ENCODE data around the gene DHX8.
"Not testable (repeated sequence)": the region's sequence is repeated elsewhere in the genome, so short reads cannot be mapped to it uniquely, and the experiment has no call there.

Gene DHX8

DNA sequence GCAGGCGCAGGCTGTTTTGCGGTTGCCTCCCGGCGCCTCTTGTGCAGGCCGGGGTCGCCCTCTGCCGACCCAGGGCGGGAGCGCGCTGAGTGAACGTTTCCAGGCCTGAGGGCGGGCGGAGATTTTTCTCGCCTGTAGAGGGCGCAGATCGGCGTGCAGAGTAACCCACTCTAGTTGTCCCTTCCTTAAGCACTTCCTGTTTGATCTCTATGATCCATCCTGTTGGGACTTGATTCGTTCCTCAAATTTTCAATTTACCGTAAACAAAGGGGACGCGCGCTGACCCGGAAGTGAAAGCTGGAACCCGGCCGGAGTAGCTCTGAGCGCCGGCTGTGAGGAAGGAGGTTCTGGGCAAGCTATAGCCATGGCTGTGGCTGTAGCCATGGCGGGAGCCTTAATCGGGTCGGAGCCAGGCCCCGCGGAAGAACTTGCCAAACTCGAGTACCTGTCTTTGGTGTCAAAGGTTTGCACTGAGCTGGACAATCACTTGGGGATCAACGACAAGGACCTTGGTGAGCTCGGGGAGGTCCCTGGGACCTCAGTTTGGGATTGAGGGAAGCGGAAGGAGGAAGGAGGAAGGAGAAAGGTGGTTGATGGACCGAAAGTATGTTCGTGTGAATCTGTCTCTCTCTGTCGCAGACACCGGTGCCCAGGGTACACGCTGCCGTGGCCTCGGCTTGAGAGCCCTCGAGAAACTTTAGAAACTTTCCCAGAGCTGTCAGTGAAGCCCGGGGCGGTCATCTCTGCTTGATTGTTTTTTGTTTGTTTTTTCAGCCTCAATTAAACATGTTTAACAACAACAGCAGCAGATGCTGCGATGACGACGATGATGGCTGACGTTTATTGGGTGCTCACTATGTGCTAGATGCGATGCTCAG, at the start of gene DHX8:
Gene DHX8, plus strand, starts transcription at position 302 of the 878 bp plus-strand sequence. Its CDS starts 63 bp downstream, at position 365.
- DNase-seq = peak; percentile 98 to 99 (median 99)

DNA sequence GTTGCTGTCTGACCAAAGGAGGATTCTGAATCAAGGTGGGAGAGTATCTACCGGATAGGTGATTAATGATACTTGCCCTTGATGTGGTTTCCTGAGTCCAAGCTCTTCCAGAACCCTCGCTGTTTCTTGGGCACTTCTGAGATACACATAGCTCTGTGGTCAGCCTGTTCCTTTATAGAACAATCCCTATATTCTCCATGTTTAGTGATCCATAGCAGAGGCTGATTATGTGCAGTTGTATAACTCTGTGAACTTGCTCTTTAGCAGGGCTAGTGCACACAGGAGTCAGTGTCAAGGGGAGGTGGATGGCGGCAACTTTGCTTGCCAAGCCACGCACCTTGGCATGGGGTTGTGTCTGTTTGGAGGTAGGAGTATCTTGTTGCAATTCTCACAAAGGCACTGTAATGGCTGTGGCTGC, 48.9 kb upstream of the DHX8 start:
- DNase-seq = no peak

- no peak for DNase-seq
These were observed 46.0 kb upstream of the DHX8 start for GRCh38 chr17:43437756-43438155.

GRCh38 chr17:43438626-43439025, 45.1 kb upstream of the DHX8 start:
- no peak for DNase-seq

DNA sequence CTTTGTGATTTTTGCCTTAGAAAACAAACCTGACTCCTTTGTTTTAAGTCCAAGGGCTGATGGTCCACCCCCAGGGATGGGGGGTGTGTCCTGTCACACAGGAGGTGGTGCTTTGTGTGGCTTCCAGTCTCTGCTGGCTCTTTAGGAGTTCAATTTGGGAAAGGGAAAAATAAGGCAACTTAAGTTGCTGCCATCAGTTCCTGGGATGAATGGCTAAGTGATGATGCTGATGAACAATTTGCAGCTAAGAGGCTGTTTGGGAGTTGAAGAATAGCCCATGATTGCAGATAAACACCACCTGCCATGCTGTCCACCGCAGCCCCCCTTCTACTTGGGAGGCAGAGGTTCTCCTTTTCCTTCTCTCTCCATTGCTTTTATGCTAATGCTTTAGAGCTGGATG, 44.7 kb upstream of the DHX8 start:
- DNase-seq = no peak

GRCh38 chr17:43442711-43443110, 41.1 kb upstream of the DHX8 start:
- DNase-seq = no peak

- no peak for DNase-seq
These were observed 40.4 kb upstream of the DHX8 start for GRCh38 chr17:43443381-43443780.

- DNase-seq = no peak
These were observed 39.4 kb upstream of the DHX8 start for GRCh38 chr17:43444223-43445008.

DNA sequence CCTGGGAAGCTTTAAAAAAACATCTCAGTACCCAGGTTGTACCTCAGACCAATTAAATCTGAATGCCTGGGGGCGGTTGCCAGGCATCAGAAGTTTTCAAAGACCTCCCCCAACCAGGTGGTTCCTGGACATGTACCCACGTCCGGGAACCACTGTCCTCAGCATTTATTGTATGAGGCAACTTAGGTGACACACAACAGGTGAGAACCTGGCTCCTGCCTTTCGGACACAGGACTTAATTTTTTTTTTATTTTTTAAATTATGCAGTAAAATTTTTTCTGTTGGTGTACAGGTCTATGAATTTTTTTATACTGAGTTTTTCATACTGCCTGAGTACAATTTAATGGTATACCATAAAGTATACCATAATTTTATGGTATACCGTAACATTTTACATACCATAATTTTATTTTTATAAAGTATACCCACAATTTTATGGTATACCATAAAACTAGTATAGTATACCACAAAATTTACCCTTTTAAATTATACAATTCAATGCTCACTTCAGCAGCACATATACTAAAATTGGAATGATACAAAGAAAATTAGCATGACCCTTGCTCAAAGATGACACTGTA, 38.7 kb upstream of the DHX8 start:
- no peak for DNase-seq

DNA sequence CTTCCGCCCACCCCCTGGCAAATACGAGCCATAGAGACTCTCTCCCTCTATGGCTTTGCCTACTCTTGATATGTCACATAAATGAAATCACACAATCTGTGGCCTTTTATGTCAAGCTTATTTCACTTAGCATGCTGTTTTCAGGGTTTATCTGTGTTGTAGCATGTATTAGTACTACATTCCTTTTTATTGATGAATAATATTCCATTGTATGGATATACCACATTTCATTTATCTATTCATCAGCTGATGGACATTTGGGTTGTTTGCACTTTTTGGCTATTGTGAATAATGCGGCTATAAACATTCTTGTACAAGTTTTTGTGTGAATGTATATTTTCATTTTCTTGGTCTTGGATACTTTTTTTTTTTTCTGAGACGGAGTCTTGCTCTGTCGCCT, 37.0 kb upstream of the DHX8 start:
- no peak for DNase-seq

- no peak for DNase-seq
These were observed 34.9 kb upstream of the DHX8 start for GRCh38 chr17:43448720-43449469.

DNA sequence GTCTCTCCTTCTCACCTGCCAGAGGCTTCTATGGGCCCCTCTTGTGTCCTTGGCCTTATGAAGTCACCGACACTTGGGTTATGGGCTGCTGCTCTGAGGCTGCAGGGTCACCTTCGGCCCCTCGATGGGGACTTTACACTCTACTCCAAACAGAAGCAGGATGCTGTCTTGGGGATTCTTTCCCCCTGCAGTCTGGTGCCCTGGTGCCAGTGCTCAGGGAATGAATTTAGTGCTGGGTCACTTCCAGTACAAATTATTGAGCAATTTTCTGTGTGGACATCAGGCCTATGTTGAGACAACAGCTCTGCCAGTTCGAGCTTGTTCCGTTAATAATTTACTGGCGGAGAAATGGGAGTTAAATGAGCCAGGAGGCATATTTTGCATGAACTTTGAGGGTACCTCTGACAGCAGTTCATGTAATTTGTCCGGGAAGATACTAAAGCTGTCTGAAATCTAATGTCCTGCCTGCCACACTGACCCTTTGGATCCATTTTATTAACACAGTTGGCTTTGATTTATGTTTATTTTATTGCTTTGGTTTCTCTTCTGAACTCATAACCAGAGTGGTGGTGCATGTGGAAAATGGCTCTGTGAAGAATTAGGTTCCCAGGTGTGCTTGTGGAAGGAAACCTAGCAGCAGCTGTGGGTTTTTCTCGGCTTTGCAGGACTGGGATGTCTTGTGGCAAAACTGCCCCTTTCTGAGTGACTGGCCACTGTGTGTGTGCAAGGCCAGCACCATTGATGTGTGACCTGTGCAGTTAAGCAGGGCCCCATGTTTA, 34.1 kb upstream of the DHX8 start:
- no peak for DNase-seq

DNA sequence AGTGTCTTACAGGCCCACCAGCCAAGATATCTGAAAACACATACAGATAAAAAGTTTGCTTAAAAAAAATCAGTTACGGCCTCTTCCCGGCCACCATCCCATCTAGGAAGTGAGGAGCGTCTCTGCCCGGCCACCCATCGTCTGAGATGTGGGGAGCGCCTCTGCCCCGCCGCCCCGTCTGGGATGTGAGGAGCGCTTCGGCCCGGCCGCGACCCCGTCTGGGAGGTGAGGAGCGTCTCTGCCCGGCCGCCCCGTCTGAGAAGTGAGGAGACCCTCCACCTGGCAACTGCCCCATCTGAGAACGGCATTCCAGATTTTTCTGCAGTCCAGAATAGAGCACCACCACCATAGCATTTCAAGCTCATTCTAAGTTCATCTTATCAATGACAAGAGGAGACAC, 33.0 kb upstream of the DHX8 start:
- not testable (repeated sequence) for DNase-seq

DNA sequence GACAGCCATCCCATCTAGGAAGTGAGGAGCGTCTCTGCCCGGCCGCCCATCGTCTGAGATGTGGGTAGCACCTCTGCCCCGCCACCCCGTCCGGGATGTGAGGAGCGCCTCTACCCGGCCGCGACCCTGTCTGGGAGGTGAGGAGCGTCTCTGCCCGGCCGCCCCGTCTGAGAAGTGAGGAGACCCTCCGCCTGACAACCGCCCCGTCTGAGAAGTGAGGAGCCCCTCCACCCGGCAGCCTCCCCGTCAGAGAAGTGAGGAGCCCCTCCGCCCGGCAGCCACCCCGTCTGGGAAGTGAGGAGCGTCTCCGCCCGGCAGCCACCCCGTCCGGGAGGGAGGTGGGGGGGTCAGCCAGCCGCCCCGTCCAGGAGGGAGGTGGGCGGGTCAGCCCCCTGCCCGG, 32.0 kb upstream of the DHX8 start:
- DNase-seq = not testable (repeated sequence)

GRCh38 chr17:43453331-43453812, 30.4 kb upstream of the DHX8 start:
- no peak for DNase-seq

DNA sequence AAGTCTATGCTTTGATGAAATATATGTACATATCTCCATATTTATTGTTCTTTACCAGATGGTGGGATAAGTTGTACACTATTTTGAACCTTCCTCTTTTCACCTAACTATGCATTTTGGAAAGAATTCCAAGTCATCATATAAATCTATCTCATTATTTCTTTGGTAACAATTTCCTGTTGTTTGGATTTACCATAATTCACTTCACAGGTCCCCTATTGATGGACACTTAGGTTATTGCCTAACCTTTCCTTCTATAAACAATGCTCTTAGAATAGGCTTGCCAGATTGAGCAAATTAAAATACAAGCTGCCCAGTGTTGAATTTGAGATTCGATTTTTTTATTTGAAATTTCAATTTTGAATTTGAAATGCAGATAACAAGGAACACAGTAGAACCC, 28.9 kb upstream of the DHX8 start:
- no peak for DNase-seq

DNA sequence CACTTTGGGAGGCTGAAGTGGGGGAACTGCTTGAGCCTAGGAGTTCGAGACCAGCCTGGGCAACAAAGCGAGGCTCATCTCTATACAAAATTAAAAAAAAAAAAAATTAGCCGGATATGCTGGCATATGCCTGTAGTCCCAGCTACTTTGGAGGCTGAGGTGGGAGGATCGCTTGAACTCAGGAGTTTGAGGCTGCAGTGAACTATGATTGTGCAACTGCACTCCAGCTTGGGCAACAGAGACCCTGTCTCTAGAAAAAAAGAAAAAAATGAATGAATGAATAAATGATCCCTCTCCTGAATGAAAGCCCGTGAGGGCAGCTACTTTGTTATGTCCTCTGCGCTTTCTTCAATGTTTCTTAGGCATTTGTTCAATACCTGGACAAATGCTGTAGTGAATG, 27.7 kb upstream of the DHX8 start:
- peak in 1 of 3 donors; percentile 12 for DNase-seq

DNA sequence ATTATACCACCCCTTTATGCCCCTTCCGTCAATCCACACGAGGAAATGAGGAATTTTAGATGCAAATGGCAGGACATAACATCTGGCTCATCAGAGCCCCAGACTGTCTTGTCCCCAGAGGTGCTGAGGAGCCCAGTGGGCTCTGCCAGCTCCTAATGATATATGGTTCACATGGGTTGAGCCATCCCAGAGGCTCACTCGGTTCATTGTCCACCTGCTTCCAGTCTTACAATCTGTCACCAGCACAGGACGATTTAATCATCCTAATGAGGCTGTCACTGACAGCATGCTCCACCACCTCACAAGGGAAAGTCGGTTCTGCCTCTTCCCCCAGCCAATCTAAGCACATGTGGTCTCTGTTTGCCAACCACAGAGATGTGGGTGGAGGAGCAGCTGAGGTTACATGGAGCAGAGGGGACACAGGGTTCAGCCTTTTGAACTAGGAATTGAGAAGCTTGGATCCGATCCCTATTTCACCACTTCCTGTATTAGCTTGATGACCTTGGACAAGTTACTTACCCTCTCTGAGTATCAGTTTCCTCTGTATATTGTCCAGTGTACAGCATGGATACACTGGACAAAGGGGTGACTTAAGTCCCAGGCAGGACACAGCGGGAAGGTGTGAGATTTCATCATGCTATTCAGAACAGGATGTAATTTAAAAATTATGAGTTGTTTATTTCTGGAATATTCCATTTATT, 27.0 kb upstream of the DHX8 start:
- peak; percentile 83 to 87 (median 85) for DNase-seq

- no peak for DNase-seq
These were observed 26.4 kb upstream of the DHX8 start for GRCh38 chr17:43457362-43457692.

GRCh38 chr17:43459878-43460277, 23.9 kb upstream of the DHX8 start:
- not testable (repeated sequence) for DNase-seq

DNA sequence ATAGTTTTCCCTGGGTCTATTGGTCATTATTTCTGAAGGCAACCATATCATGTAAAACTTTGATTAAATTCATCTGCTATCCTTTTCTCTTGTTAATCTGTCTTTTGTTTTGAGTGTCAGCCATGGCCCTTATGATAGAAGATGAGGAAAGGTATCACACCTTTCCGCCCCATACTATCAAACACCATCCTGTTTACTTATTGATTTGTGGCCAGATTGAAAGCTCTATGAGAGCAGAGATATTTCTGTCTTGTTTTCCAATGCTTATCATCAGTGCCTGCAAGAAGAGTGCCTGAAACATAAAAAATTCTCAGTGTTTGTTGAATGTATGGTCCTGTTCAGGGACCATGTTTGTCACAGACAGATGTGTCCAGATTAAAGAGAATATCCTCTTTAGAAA, 22.6 kb upstream of the DHX8 start:
- no peak for DNase-seq

All from suppressor macrophage treated with lipopolysaccharide for 1 hour (primary cell).